HK-2 (cell line): ENCODE data around the gene LRRC46.

Experiments
- DNase-seq: peaks from one replicate; pipeline ENCODE4 v3.0.0-alpha.2; 2018; ENCODE audit not compliant: unreplicated experiment

Gene LRRC46

GRCh38 chr17:47831003-47831933 is at the start of gene LRRC46, which contains the start of gene MRPL10:
Gene LRRC46 (plus strand): TSS chr17:47831670. CDS start chr17:47831990, 320 bp downstream.
Gene MRPL10 (minus strand): TSS chr17:47831541. CDS start chr17:47831511, 30 bp downstream.
- DNase-seq, result peak; percentile 92

GRCh38 chr17:47785538-47786123 is 45.8 kb upstream of the LRRC46 start:
- peak; percentile 30 for DNase-seq

- DNase-seq, result peak; percentile 61
Measured at GRCh38 chr17:47789611-47790561, 41.6 kb upstream of the LRRC46 start.

- DNase-seq, result no peak
Measured at GRCh38 chr17:47791025-47791424, 40.4 kb upstream of the LRRC46 start.

- no peak for DNase-seq
Measured at GRCh38 chr17:47792457-47792856, 39.0 kb upstream of the LRRC46 start.

GRCh38 chr17:47792979-47793378 is 38.5 kb upstream of the LRRC46 start:
- DNase-seq, result no peak

GRCh38 chr17:47797797-47798196 is 33.7 kb upstream of the LRRC46 start:
- DNase-seq, result no peak

GRCh38 chr17:47800686-47801085 is 30.8 kb upstream of the LRRC46 start:
- DNase-seq, result no peak

GRCh38 chr17:47801176-47801765 is 30.2 kb upstream of the LRRC46 start:
- DNase-seq, result no peak

- no peak for DNase-seq
Measured at GRCh38 chr17:47801906-47802305, 29.6 kb upstream of the LRRC46 start.

GRCh38 chr17:47802341-47803022 is 29.0 kb upstream of the LRRC46 start:
- DNase-seq, result peak; percentile 41

GRCh38 chr17:47803201-47803600 is 28.3 kb upstream of the LRRC46 start:
- DNase-seq, result no peak

- DNase-seq, result no peak
Measured at GRCh38 chr17:47803751-47804150, 27.7 kb upstream of the LRRC46 start.

- no peak for DNase-seq
Measured at GRCh38 chr17:47804461-47804860, 27.0 kb upstream of the LRRC46 start.

- DNase-seq, result no peak
Measured at GRCh38 chr17:47806026-47806912, 25.2 kb upstream of the LRRC46 start.

- no peak for DNase-seq
Measured at GRCh38 chr17:47806913-47807255, 24.6 kb upstream of the LRRC46 start.

GRCh38 chr17:47807421-47807820 is 24.0 kb upstream of the LRRC46 start:
- DNase-seq, result no peak

GRCh38 chr17:47808036-47808829 is 23.2 kb upstream of the LRRC46 start:
- DNase-seq, result no peak

- DNase-seq, result no peak
Measured at GRCh38 chr17:47808830-47809480, 22.5 kb upstream of the LRRC46 start.
